Coronary artery (tissue), 2 donors: ENCODE measurements around the gene LARGE1.

Source experiments
- DNase-seq: peaks from one replicate; pipeline ENCODE4 v3.0.0-alpha.2; 2017; ENCODE audit warnings: low spot score
- H3K27ac ChIP-seq, 2 donors: fragments of 200-600 bp; sonication (generic); one replicate each; pipeline ENCODE4 v1.5.1; 2016 to 2019
- H3K4me3 ChIP-seq: fragments of 200-600 bp; sonication (generic); 2 replicates; pipeline ENCODE4 v1.5.1; 2016; ENCODE audit warnings: mild to moderate bottlenecking, moderate library complexity
- CTCF ChIP-seq: fragments of 200-600 bp; sonication (generic); IDR thresholded peaks from one replicate; pipeline ENCODE4 v1.5.1; 2019; ENCODE audit warnings: antibody characterized with exemption

LARGE1 gene

DNA sequence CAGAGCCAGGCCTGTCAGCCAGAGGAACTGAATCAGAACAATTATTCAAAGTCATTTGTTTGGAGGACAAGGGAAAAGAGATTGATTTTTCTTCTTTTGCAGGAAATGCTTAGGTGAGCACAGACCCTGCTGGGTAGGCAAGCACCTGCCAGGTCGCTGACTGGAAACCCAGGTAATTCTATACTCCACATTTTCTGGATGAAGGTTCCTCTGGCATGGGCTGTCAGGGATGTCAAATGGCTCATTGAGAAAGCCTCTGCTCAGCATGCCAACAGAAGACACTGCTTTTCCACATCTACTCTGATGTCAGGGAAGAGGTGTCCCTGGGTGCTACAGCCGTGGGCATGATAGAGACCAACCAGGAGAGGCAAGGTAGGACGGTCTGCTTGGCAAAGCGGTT lies 695.4 kb downstream of the LARGE1 start:
- H3K27ac ChIP-seq: no peak overlapping the region
- TF ChIP-seq CTCF: no peak
- H3K4me3 ChIP-seq: no peak overlapping the region
- DNase-seq: no peak
